Right lobe of liver (tissue), 4 donors: ENCODE measurements around the gene PCDHGA5.

Experiments
- CTCF ChIP-seq, 4 donors: fragments of 200-600 bp in 3 of 4; fragments of 450-650 bp in 1 of 4; IDR thresholded peaks; one replicate each; pipeline versions ENCODE4 v1.5.1 to v1.8.0; 2016 to 2022; ENCODE audit warnings: antibody characterized with exemption in 4 of 4, mild to moderate bottlenecking in 2 of 4
- POLR2A ChIP-seq: fragments of 450-650 bp; IDR thresholded peaks from one replicate; pipeline ENCODE4 v1.6.1; 2017; ENCODE audit warnings: antibody characterized with exemption, mild to moderate bottlenecking
- donor health status: DM: no; HTN: no; CAD: no.
- donor health status: DM: no; HTN: no; CAD: no.
- donor health status: DM: no; HTN: yes; CAD: no.

GRCh38 chr5:141360685-141361084, 3.3 kb upstream of the PCDHGA5 start:
- TF ChIP-seq CTCF (IDR thresholded peaks at IDR 0.05) (no peak), POLR2A (no peak)
